WI38 (cell line): ENCODE results near the gene LTBR.

Experiments used
- H3K4me3 ChIP-seq: 2 replicates; pipeline ENCODE4 v1.5.1; 2011; ENCODE audit warnings: low read depth, mild to moderate bottlenecking, control low read depth, low read length
- TF ChIP-seq, protein P1 (sequence below): IDR thresholded peaks from 2 replicates; pipeline ENCODE4 v1.5.1; 2012; ENCODE audit warnings: low read depth, mild to moderate bottlenecking, control low read depth, low read length

LTBR gene

DNA sequence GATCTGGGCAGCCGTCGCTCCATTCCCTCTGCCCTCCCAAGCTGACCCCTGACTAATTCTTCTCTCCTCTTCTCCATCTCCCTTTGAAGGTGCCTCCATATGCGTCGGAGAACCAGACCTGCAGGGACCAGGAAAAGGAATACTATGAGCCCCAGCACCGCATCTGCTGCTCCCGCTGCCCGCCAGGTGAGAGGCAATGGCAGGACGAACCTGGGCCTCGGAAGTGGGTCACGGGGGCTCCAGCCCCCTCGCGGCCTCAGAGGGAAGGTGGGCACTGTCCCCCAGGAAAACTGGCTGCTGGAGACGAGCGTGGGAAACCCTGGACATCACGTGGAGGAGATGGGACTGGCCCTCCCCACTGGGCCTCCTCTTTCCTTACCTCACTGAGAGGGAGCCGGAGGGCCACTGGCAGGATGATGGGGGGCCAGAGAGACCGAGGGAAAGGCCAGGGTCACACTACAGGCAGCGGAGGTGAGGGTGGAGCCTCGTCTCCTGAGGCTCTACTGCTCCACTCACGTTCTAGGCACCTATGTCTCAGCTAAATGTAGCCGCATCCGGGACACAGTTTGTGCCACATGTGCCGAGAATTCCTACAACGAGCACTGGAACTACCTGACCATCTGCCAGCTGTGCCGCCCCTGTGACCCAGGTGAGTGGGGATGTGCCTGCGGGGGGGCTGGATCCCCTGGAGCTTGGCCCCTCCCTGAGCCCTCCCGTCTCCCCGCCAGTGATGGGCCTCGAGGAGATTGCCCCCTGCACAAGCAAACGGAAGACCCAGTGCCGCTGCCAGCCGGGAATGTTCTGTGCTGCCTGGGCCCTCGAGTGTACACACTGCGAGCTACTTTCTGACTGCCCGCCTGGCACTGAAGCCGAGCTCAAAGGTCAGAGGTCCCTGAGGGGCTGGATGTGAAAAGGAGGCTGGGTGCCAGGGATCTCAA is 806 bp downstream of the LTBR start:
- H3K4me3 ChIP-seq = peak overlapping the region; percentile 77
- TF ChIP-seq, protein P1, sequence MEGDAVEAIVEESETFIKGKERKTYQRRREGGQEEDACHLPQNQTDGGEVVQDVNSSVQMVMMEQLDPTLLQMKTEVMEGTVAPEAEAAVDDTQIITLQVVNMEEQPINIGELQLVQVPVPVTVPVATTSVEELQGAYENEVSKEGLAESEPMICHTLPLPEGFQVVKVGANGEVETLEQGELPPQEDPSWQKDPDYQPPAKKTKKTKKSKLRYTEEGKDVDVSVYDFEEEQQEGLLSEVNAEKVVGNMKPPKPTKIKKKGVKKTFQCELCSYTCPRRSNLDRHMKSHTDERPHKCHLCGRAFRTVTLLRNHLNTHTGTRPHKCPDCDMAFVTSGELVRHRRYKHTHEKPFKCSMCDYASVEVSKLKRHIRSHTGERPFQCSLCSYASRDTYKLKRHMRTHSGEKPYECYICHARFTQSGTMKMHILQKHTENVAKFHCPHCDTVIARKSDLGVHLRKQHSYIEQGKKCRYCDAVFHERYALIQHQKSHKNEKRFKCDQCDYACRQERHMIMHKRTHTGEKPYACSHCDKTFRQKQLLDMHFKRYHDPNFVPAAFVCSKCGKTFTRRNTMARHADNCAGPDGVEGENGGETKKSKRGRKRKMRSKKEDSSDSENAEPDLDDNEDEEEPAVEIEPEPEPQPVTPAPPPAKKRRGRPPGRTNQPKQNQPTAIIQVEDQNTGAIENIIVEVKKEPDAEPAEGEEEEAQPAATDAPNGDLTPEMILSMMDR = no peak

DNA sequence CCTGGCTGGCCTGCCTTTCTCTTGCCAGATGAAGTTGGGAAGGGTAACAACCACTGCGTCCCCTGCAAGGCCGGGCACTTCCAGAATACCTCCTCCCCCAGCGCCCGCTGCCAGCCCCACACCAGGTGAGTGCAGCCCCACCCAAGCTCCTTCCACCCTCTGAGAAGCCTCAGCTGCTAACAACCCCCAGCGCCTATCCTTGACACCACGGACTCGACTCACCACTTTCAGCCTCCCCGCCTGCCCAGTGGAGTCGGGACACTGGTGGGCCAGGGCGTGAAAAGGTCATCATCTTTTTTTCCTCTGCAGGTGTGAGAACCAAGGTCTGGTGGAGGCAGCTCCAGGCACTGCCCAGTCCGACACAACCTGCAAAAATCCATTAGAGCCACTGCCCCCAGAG is 2.1 kb downstream of the LTBR start:
- no peak overlapping the region for H3K4me3 ChIP-seq
- TF ChIP-seq, protein P1 = no peak

DNA sequence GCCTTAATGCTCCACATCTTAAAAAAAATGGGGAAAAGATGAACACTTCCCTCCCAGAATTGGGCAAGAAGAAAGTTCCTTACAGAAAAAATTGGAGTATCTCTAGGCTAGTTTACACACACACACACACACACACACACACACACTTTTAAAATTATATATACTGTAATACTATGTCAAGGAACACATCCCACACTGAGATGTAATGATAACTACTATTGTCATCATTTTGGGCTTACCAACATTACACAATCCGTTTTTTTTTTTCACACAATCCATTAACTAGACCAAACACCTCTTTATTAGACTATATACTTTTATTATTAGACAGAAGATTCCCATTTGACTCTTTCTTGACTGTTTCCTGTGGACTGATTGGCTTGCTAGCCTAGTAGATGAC is 2.5 kb downstream of the LTBR start:
- no peak overlapping the region for H3K4me3 ChIP-seq
- TF ChIP-seq, protein P1 = no peak

DNA sequence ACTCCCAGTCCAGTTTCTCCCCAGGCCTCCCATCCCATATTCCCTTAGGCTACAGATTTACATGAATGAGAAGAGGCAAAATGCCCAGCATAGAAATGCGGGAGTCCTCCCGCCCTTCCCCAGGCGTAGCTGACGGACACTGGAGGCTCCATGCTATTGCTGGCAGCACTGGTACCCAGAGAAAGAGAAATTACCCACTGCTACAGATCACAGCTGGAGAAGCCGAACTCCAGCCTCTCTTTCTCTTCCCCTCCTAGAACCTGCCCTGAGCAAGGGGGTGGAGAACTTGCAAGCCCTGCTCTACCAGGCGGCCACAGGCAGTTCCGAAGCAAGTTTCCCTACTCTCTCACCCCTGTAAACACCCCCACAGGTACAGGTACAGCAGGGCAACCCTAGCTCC is 3.6 kb downstream of the LTBR start:
- H3K4me3 ChIP-seq = no peak overlapping the region
- TF ChIP-seq, protein P1 = no peak

DNA sequence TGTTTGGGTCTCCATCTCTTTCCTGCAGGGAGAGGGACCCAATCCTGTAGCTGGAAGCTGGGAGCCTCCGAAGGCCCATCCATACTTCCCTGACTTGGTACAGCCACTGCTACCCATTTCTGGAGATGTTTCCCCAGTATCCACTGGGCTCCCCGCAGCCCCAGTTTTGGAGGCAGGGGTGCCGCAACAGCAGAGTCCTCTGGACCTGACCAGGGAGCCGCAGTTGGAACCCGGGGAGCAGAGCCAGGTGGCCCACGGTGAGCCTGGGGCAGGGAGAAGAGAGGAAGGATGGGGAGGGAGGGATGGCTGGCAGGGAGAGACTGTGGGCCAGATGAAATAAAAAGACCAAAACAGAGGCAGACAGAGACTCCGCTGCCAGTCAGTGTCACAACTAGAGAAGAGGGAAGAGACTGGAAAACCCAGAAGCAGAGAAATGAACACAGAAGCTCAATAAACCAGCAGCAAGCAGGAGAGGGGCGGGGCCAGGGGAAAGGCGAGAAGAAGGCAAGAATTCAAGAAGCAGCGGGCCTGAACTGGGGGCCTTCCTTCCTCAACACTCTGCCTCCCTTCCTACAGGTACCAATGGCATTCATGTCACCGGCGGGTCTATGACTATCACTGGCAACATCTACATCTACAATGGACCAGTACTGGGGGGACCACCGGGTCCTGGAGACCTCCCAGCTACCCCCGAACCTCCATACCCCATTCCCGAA is 6.3 kb downstream of the LTBR start:
- no peak overlapping the region for H3K4me3 ChIP-seq
- TF ChIP-seq, protein P1 = no peak

DNA sequence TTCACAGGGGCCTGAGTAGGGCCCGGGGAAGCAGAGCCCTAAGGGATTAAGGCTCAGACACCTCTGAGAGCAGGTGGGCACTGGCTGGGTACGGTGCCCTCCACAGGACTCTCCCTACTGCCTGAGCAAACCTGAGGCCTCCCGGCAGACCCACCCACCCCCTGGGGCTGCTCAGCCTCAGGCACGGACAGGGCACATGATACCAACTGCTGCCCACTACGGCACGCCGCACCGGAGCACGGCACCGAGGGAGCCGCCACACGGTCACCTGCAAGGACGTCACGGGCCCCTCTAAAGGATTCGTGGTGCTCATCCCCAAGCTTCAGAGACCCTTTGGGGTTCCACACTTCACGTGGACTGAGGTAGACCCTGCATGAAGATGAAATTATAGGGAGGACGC is 7.1 kb downstream of the LTBR start:
- H3K4me3 ChIP-seq = no peak overlapping the region
- TF ChIP-seq, protein P1 = no peak

DNA sequence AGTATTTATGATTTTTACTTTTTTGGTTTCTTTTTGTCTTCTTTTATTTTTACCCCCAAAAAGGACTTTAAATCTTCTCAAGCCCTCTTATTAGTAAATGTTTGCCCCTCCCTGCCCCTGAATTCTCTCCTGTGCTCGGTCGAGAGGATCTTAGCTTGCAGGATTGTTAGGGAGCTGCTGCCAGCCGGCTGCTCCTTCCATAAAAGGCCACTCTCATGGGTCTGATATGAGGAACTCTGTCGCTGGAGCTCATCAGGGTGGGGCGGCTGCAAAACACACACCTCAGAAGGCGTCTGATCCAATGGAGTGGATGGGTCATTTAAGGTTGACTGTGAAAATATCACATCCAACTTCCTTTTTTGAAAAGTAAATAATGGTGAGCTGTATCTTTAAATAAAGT is 8.5 kb downstream of the LTBR start:
- TF ChIP-seq, protein P1 = no peak
- H3K4me3 ChIP-seq = no peak overlapping the region
